ENCODE results near the gene TNFRSF1B.

Gene TNFRSF1B

DNA sequence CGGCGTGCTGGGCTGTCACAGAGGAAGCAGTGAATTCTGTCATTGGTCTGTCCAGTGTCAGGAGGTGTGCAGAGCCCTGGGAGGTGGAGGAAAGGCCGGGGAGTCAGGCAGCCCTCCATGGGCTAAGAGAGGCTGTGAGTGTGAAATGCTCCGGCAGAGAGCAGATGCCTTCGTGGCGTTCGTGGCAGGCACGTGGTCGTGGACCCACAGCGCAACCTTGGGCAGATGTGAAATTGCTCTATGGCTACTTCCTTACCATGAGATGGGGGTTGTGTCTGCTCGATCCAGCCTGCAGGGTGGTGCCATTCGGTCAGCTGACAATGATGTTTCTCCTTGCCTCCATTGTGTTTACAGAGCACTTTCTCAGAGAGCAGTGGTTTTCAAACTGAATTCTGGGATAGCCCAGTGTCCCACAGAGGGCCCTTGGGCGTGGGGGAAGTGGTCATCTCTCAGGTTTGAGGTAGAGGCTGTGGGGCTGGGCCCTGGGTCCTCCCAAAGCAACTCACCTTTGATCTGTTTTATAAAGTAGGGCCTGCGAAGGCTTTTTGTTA, 27.9 kb downstream of the TNFRSF1B start:
- DNase-seq (ENCODE audit: low spot score): no peak

DNA sequence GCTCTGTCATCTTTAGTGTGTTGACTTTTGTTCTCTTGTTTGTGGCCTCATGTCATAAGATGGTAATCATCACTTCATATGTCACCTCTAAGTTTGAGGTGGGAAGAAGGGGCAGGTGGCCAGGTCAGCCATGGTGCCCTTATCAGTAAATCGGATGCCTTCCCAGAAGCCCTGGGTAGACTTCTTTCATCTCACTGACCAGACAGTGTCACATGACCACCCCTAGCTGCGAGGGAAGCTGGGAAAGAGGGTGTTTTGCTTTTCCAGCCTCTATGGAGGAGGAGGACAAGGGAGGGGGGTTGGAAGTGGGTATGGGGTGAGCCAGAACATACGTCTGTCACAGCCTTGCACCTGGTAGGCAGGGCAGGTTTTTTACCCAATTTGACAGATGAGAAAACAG, 28.6 kb downstream of the TNFRSF1B start:
- no peak for DNase-seq (ENCODE audit: low spot score)

GRCh38 chr1:12196641-12197482, 30.1 kb downstream of the TNFRSF1B start:
- no peak for DNase-seq (ENCODE audit: low spot score)

DNA sequence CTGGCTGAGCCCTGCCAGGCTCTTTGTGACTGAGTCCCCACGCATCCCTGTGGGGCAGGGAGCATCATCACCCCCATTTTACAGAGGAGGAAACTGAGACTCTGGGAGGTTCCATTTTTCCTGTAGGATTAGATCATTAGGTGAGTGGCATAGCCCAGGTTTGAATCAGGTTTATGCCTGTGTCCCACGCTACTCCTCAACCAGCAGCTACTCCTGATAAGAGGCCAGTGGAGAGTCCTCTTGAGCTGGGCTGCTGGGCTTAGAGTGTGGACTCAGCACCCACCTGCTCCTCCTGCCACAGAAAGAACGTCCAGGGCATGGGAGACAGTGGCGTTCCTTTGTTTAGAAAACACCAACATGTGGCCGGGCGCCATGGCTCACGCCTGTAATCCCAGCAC, 30.7 kb downstream of the TNFRSF1B start:
- DNase-seq (ENCODE audit: low spot score): no peak

- DNase-seq (ENCODE audit: low spot score): no peak
These were observed 33.4 kb downstream of the TNFRSF1B start for GRCh38 chr1:12200208-12200607.

DNA sequence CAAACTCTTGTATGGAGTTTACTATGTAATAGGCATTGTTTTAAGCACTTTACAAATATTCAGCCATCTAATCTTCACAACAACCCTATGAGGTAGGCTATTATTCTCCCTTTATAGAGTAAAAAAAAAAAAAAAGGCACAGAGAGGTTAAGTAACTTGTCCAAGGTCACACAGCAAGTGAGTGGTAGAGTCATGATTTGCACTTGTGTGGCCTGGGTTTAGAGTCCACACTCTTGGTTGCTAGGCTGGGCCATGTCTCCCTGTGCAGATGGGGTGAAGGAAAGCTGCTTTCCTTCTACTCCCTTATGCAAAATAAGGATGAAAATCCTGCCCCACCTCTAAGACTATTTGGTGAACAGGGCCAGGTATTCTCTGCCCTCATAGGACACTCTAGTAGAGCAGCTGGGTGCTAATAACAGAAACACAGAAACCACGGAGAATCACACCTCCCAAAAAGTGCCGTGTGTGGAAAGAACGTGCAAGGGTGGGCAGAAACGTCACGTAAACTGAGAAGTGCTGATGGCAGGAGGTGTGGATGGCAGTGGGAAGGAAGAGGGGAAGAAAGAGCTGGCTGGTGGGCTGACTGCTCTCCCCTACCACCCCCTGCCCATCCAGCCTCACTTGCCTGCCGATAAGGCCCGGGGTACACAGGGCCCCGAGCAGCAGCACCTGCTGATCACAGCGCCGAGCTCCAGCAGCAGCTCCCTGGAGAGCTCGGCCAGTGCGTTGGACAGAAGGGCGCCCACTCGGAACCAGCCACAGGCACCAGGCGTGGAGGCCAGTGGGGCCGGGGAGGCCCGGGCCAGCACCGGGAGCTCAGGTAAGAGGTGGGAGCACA, 34.8 kb downstream of the TNFRSF1B start:
- DNase-seq (ENCODE audit: low spot score): no peak

DNA sequence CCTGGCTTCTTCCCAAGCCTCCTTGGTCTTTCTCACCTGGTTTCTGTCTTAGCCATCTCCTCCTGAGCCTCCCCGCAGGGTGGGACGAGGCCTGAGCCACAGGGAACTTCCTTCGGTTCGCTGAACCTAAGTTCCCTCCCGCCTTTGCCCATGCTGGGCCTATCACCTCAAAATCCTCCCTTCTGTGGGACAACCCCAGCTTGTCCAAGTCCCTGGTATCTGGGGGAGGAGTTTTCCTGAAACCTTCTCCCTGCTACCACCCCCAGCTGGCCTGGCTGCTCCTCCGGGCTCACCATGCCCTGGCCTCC, 35.4 kb downstream of the TNFRSF1B start:
- DNase-seq (ENCODE audit: low spot score): no peak

GRCh38 chr1:12202577-12202976, 35.8 kb downstream of the TNFRSF1B start:
- no peak for DNase-seq (ENCODE audit: low spot score)

DNA sequence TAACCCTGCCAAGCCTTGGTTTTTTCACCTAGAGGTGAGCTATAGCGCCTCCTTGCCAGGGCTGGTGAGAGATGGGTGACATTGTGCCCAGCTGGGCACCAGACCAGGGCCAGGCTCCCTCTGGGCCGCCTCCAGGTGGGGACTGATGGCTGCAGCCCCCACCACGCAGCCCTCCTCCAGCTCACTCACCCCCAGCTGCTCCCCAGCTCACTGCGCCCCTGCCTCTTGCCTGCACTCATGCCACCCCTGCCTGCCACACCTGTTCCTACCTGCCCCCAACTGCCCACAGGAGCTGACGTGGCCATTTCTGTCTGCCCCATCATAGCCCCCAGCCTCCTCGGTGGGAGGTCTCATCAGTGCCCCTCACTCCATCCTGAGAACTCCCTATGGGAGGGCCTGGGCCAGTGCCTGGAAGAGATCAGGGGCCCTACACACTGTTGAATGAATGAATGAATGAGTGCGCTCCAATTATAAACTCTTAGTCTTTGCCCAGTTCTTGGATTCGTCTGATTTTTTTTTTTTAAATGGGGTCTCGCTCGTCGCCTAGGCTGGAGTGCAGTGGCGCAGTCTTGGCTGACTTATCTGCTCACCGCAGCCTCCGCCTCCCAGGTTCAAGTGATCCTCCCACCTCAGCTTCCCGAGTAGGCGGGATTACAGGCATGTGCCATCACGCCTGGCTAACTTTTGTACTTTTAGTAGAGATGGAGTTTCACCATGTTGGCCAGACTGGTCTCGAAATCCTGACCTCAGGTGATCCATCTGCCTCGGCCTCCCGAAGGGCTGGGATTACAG, 36.6 kb downstream of the TNFRSF1B start:
- no peak for DNase-seq (ENCODE audit: low spot score)

DNA sequence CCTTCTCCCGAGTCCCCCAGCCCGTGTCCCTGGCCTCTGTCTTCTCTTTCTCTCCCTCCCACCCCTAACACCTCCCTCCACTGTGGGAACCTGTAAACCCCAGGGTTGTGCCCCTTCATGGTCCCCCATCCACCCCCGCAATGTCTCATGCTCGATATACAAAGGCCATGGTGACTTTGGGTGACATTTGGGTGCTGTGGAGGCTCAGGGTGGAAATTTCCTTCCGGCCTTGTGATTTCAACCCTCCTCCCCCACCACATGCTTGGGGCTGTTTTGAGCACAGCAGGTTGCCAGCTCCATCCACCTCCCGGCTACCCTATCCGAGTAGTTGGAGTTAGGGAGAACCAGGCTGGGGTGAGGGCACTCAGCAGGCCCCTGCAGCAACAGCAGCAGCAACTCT, 37.3 kb downstream of the TNFRSF1B start:
- no peak for DNase-seq (ENCODE audit: low spot score)

DNA sequence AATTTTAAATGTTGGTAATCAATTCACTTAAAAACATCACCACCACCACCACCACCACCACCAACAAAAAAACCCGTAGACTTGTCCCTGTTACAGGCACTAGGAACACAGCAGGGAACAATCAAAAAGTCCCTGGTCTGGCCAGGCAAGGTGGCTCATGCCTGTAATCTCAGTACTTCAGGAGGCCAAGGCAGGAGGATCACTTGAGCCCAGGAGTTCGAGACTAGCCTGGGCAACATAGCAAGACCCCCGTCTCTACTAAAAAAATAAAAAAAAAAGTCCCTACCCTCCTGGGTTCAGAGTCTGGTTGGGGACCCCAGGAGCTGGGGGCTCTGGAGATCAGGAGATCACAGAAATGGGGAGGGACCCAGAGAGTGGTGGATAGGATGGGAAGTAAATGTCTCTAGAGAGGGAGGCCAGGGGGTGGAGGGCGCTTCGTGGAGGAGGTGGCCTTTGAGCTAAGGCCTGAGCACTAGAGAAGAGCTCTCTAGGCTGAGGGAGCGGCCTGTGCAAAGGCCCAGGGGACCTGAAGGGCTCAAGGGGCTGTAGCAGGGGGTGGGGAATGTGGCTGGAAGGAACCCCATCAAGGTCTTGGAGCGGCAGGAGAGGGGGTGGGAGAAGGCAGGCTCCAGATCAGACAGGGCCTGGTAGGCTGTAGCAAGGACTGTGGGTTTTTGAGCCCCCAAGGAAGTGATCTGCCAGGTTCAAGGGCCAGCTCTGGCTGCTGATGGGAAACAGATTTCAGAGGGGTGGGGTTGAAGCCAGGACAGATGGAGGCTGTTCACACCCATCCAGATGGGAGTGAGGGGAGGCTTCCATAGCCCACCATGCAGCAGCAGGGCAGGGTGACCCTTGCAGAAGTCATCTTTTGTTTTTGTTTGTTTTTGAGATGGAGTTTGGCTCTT, 38.2 kb downstream of the TNFRSF1B start:
- no peak for DNase-seq (ENCODE audit: low spot score)

GRCh38 chr1:12206238-12206637, 39.4 kb downstream of the TNFRSF1B start:
- DNase-seq (ENCODE audit: low spot score): no peak

- no peak for DNase-seq (ENCODE audit: low spot score)
These were observed 40.1 kb downstream of the TNFRSF1B start for GRCh38 chr1:12206792-12207424.

GRCh38 chr1:12208271-12208670, 41.5 kb downstream of the TNFRSF1B start:
- no peak for DNase-seq (ENCODE audit: low spot score)

- peak; percentile 94 for DNase-seq (ENCODE audit: low spot score)
These were observed 42.1 kb downstream of the TNFRSF1B start for GRCh38 chr1:12208764-12209494.

- DNase-seq (ENCODE audit: low spot score): no peak
These were observed 42.7 kb downstream of the TNFRSF1B start for GRCh38 chr1:12209495-12209832.

GRCh38 chr1:12215118-12215961, 48.5 kb downstream of the TNFRSF1B start:
- DNase-seq (ENCODE audit: low spot score): no peak

DNA sequence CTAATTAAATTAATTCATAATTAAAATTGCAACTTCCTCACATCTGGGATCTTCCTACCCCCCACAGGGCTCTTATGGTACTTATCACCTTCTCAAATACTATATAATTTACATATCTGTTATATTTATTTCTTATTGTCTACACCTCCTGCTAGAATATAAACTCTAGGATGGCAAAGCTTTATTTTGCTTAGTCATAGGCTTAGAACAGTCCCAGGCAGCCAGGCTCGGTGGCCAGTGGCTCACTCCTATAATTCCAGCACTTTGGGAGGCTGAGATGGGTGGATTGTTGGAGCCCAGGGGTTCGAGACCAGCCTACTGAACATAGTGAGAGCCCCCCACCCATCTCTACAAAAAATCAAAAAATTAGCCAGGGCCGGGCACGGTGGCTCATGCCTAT, 53.0 kb downstream of the TNFRSF1B start:
- no peak for DNase-seq (ENCODE audit: low spot score)

DNA sequence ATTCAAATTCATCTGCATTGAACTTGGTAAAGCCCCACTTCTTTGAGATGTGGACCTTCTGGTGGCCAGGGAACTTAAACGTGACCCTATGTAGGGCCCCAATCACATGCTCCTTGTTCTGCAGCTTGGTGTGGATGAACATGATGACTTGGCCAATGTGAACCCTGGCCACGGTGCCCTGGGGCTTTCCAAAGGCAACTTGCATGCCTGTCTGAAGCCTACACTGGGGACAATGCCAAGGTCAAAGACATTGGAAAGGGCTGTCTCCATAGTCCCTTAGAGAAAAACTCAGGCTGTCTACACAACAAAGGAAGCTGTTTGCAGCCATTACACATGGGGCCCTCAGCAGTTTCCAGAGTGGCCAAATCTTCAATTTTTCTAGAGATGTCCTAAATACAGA, 54.1 kb downstream of the TNFRSF1B start:
- no peak for DNase-seq (ENCODE audit: low spot score)

Data from NAMALWA (cell line).